KOPT-K1 (cell line): ENCODE data around the gene PLEKHG7.

Experiments used
- H3K27ac ChIP-seq: fragments of 200-600 bp; sonication (generic); 2 replicates; pipeline ENCODE4 v1.5.1; 2016; ENCODE audit warnings: antibody characterized with exemption, mild to moderate bottlenecking, low read depth, low read length; ENCODE audit not compliant: poor library complexity, severe bottlenecking
- H3K36me3 ChIP-seq: fragments of 200-600 bp; sonication (generic); 2 replicates; pipeline ENCODE4 v1.5.1; 2017; ENCODE audit warnings: antibody characterized with exemption, mild to moderate bottlenecking, low read length, moderate library complexity; ENCODE audit not compliant: insufficient read depth
- H3K9me3 ChIP-seq: fragments of 200-600 bp; sonication (generic); 2 replicates; pipeline ENCODE4 v1.5.1; 2017; ENCODE audit warnings: antibody characterized with exemption, low read length, mild to moderate bottlenecking; ENCODE audit not compliant: insufficient read depth, poor library complexity, severe bottlenecking

The PLEKHG7 gene

DNA sequence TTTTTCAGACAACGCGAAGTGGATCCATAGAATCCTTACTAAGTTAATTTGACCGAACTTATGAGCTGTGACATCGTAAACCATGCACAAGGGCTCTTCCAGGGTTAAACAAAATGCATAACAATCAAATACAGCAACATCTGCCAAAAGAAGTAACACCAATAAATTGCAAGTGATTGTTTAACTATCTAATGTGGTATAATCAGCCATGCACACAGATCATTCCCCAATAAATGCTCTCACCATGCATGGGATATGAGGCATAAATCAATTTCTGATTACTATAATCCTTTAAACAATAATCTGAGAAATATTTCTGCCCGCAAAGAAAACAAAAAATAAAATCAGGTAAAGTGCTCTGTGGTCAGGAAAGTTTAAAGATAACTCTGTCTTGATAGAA lies 7.7 kb upstream of the PLEKHG7 start:
- Histone ChIP-seq H3K9me3 (peaks cover 14% of the 10 kb centered on the region), H3K27ac (no peak overlapping the region), H3K36me3 (no peaks in the 10 kb centered on the region)

DNA sequence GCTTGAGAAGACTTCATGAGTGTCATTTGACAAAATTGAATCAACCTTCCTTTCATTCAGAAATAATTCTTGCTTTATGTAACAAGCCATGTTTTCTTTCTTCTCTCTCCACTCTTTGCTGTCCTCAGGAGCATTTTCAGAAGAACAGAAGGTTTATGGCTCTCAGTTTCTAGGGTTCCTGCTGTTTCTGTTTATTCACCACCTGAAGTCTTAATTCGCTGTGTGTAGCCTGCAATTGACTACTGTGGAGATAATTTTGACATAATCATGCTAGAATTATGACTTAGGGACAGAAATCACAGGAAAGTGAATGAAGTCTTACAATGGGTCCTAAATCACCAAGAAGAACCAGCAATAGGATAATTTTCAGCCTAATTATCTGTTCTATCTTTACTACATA lies 7.2 kb upstream of the PLEKHG7 start:
- H3K36me3 ChIP-seq = no peaks in the 10 kb centered on the region

DNA sequence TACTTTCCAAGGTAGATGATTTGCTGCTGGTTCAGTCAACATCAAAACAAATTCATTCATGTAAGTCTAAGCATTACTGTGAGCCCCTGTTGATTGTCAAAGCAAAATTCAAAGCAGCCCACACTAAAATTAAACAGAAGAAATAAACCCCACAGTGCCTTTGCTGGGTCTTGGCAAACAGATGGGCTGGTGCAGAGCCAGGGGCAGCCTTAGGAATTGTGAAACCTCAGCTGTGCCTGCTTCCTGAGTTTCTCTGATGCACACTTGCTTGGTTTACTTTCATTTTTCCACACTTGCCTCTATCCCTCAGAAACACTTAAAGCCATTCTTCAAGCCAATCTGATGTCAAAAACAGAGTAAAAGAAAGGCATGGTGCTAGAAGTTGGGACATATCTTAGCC lies 6.6 kb upstream of the PLEKHG7 start:
- Histone ChIP-seq H3K27ac (no peak overlapping the region), H3K9me3 (peaks cover 14% of the 10 kb centered on the region), H3K36me3 (no peaks in the 10 kb centered on the region)

More for the DNA sequence above, 7.2 kb upstream of the PLEKHG7 start:
- Histone ChIP-seq H3K27ac (no peak overlapping the region), H3K9me3 (peaks cover 14% of the 10 kb centered on the region)

DNA sequence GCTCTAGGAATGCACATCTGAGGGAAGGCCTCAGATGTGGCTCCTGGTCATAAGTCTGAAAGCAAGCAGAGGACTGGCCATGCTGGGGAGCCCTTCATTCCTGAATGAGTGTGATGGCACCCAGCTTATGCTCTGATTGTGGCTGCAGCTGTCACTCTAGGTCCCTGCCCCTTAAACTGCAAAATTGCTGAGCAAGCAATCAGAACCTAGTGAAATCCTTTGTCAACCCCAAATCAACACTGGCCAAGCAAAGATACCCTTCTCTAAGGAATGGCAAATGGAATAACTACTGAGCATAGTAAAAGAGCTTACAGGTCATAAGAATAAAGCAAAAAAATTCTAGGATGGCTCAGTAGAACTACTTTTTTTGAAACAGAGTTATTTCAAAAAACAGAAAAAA lies 4.3 kb upstream of the PLEKHG7 start:
- H3K36me3 ChIP-seq = no peaks in the 10 kb centered on the region
- H3K27ac ChIP-seq = no peak overlapping the region
- H3K9me3 ChIP-seq = peaks cover 14% of the 10 kb centered on the region

DNA sequence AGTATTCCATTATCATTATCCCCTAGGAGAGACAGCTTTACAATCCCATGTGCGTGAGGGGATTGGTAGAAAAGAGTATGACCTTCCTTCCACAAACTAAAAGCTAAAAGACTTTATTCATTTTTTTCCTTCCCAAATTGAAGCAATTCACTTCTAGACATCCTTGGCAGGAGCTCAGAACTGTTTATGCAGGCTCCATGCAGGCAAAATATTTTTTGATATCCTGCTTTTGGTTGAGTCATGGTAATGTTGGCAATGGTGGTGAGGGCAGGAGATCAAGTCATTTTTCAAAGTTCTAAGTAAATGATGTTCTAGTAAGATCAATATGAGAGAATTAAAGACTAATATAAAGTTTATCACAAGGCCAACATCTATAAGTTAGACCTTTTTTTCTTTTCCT lies 1.3 kb upstream of the PLEKHG7 start:
- Histone ChIP-seq H3K36me3 (no peaks in the 10 kb centered on the region), H3K9me3 (peaks cover 14% of the 10 kb centered on the region), H3K27ac (no peak overlapping the region)

DNA sequence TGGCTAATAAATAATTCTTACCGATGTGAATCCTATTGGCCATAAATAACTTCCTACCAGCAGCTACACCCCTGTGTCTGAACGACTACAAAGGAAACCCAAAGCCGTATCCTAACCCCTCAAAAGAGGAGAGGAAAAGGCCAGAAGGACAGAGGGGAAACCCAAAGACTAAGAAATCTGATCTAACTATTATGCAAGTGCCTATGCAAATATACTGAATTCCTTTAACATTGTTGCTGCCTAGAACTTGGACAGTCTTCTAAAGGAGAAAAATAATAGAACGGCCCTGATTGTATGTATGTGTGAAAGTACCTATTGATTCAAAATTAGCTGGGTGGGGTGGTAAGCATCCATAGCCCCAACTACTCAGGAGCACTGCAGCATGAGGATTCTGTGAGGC lies 997 bp downstream of the PLEKHG7 start:
- H3K36me3 ChIP-seq = no peaks in the 10 kb centered on the region
- H3K9me3 ChIP-seq = no peaks in the 10 kb centered on the region
- H3K27ac ChIP-seq = no peak overlapping the region

DNA sequence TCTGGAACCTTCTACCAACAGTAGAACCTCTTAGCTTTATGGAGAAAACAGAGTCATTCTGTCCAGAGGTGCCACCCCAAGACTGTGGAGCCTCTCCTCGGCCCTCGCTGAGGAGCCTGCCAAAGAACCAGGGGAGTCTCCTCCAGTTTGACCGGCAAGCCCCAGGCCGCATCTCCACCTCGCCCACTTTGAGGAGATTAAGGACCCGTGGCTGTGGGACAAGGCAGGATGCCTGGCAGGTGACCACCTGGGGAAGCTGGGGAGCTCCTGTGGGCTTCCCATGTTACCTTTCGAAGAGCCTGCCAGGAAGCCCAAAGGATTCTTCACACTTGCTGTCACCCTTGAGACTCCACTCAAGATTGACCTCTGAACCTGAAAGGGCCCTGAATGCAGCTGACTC lies 3.8 kb downstream of the PLEKHG7 start:
- H3K9me3 ChIP-seq = no peaks in the 10 kb centered on the region
- no peaks in the 10 kb centered on the region for H3K36me3 ChIP-seq
- H3K27ac ChIP-seq = no peak overlapping the region

DNA sequence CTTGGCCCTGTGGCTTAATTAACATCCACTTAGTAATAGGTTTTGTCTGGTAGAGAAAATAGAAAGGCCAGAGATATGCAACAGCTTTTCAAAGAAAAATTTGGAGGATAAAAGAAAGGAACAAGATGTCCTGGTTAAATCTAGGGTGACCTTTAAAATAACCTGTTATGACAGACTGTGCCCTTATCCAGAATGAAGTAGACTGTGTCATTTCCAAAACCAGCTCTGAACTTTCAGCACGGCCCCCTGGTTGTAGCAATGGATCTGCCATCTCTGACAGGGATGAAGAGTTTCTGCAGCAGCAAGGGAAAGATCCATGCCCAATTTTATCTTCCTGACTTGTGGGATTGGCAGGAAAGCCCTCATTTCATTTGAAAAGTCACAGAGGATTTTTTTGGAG lies 5.1 kb downstream of the PLEKHG7 start:
- Histone ChIP-seq H3K27ac (no peak overlapping the region), H3K36me3 (no peaks in the 10 kb centered on the region), H3K9me3 (no peaks in the 10 kb centered on the region)

DNA sequence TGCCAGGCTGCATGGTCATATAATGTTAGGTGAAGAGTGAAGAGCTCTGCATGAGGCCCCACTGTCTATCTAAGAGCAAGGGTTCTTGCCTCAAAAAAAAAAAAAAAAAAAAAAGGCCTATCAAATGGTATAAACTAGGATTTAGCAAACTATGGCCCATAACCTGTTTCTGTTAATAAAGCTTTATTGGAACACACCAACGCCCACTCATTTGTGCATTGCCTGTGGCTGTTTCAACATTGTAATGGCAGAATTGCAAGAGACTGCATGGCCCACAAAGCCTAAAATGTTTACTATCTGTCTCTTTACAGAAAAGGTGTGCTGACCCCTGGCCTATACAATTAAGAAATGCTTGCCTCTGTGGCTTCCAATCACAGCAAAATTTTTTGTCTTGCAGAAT lies 12.8 kb downstream of the PLEKHG7 start:
- no peaks in the 10 kb centered on the region for H3K36me3 ChIP-seq
- no peak overlapping the region for H3K27ac ChIP-seq
- H3K9me3 ChIP-seq = no peaks in the 10 kb centered on the region

DNA sequence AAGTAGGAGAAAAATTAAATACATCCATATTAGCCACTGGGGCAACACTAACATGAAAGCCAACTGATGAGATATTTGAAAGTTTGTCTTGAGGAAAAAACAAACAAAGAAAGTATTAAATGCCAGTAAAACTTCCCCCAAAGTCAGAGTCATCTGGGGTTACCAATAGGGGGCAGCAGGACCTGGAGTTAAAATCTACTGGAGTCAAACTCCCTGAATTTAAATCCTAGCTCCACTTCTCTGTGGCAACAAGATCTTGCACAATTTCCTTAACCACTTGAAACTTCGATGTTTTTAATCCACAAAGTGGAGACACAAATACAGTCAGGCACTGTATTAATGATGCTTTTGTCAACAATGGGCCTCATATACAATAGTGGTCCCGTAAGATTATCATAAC lies 14.4 kb downstream of the PLEKHG7 start:
- H3K27ac ChIP-seq = no peak overlapping the region
- H3K36me3 ChIP-seq = no peaks in the 10 kb centered on the region
- H3K9me3 ChIP-seq = no peaks in the 10 kb centered on the region

DNA sequence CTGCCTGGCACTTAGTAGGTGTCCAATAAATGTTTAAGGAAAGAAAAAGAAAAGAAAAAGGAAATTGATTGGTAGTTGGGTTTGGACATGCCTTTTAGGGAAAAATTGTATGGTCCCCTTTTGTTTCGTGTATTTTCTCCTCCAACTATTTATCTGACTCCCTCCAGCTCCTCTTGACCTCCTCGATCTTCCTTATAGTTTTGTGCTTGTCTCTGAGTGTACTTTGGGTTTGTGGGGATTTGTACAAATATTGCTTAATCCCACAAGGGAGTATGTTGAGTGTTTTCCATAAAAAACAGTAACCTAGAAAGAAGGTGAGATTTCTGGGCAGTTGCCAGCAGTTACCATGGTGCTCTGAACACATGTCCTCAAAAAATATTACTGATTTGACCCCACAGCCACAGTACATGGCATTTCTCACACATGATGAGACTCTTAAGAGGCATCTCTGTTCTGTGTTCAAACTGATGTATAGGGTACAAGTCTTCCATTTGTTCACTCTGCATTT lies 15.7 kb downstream of the PLEKHG7 start:
- Histone ChIP-seq H3K9me3 (no peaks in the 10 kb centered on the region), H3K36me3 (no peaks in the 10 kb centered on the region)

DNA sequence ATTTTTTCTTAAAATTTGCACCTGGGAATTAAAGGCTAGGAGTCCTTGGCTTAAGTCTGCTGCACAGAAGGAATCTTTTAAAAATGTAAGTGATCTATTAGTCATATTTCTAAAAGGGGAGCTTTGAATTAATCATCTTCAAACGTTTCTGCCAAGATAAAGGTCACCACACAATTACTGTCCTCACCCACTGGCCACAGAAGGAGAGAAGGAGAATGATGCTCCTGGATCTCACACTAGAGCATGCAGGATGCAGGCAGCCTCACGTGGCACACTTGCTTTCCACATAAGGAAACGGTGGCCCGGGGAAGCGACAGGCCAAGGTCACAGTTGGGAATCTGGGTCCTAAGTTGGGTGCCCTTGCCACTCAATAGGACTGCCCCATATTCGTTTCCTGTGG lies 16.9 kb downstream of the PLEKHG7 start:
- Histone ChIP-seq H3K27ac (no peak overlapping the region), H3K36me3 (no peaks in the 10 kb centered on the region), H3K9me3 (peaks cover 4% of the 10 kb centered on the region)

More for the DNA sequence above, 15.7 kb downstream of the PLEKHG7 start:
- no peak overlapping the region for H3K27ac ChIP-seq

DNA sequence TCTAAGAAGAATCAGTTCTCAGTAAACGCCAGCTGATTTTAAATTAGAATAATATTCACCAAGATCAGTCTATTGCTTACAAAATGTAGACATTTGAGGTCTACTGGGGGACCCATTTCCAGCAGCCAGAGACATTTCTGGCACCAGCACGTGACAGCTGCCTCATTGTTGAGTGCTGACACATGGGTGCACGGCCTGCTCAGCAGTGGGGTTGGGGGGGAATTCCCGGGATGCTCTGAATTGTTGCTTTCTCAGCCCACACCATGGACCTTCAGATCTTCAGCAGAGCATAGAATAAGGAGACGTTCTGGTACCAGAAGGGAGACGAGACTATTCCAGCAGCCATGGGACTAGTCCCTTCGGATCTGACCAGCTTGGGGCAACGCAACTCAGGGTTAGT lies 18.3 kb downstream of the PLEKHG7 start:
- Histone ChIP-seq H3K36me3 (no peaks in the 10 kb centered on the region), H3K9me3 (peaks cover 8% of the 10 kb centered on the region), H3K27ac (no peak overlapping the region)

DNA sequence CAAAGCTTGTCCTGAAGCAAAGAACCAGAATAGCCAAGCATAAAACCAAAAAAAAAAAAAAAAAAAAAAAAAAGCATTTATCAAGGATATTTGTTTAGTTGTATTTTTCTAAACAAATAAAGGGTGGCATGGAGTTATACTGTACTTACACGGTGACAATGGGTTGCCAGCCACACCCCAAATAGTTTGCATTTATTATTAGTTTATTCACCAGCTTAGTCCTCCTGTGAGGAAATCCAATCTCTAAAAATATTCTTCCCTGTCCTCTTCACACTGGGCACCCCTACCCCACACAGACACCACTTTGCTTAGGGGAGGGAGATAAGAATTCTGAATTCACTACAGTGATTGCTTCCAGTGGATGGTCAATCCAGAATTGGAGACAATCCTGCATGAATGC lies 18.9 kb downstream of the PLEKHG7 start:
- peaks cover 8% of the 10 kb centered on the region for H3K9me3 ChIP-seq
- H3K36me3 ChIP-seq = no peaks in the 10 kb centered on the region
- no peak overlapping the region for H3K27ac ChIP-seq

DNA sequence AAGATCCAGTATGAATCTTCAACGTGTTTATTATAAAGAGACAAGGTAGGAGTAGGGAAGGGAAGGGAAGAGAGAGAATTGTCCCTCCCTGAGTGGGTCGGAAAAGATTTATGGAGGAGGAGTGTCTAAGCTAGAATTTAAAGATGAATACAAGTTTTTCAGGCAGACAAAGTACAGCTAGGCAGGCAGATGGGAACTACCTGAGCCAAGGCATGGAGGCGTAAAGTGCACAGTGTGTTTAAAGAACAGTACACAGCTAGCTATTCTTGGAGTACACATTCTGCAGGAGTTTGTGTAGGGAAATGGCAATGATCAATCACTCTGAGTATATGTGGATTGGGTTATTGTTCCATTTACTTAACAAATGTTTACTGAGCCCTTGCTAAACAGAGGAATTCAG lies 20.1 kb downstream of the PLEKHG7 start:
- H3K27ac ChIP-seq = no peak overlapping the region
- H3K36me3 ChIP-seq = no peaks in the 10 kb centered on the region
- H3K9me3 ChIP-seq = peaks cover 8% of the 10 kb centered on the region

DNA sequence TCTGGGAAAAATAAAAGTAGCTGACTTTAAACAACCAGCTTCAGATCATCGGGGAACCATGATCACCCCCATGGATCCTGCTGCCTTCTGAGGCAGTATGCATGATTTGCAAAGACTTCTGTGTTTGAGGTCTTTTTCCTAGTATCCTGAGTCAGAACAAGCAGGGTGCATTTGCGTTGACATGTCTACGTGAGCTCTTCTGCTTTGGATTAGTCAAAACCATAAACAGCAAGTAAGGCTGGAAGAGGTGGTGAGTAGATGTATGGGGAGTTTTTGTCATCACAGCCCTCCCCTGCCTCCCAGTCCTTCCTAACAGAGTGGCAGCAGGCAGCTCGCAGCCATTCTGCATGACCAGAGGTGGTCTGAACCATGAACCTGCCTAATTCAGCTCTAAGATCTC lies 24.1 kb downstream of the PLEKHG7 start:
- Histone ChIP-seq H3K9me3 (peaks cover 8% of the 10 kb centered on the region), H3K36me3 (no peaks in the 10 kb centered on the region), H3K27ac (no peak overlapping the region)
